Stomach (tissue), 4 donors: ENCODE data around the gene MTCL3.

Experiments used
- EP300 ChIP-seq: sonication (generic); formaldehyde crosslinking; IDR thresholded peaks from one replicate; pipeline ENCODE4 v1.6.1; 2017; ENCODE audit warnings: antibody characterized with exemption
- POLR2AphosphoS5 ChIP-seq, 3 donors: sonication (generic); formaldehyde crosslinking; IDR thresholded peaks; one replicate each; pipeline ENCODE4 v1.6.1; 2016; ENCODE audit warnings: antibody characterized with exemption in 3 of 3
- TF ChIP-seq, protein P1 (sequence below), 7 experiments: fragments of 450-650 bp in 4 of 7; fragments of 200-600 bp in 3 of 7; sonication (generic) in 3 of 7; IDR thresholded peaks; one replicate each; pipeline ENCODE4 v1.5.1; 2016 to 2019; ENCODE audit warnings: antibody characterized with exemption in 7 of 7, control low read depth in 2 of 7, mild to moderate bottlenecking in 1 of 7

DNA sequence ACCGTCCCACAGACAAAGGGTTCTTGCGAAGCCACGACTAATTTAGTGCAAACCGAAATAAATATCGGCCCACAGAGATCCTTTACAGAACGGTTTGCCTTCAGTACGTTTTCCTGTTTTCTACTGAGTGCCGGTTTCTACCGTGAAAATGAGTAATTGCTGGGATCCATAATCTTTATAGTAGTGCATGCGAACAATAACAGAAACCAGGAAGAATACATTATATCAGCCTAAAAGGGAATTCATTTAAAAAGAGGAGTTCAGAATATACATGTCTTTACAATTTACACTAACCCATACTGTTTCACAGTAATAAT lies 292 bp upstream of the MTCL3 start:
- TF ChIP-seq EP300 (no peak), POLR2AphosphoS5 (IDR thresholded peaks at IDR 0.05) (no peak)
- TF ChIP-seq, protein P1, sequence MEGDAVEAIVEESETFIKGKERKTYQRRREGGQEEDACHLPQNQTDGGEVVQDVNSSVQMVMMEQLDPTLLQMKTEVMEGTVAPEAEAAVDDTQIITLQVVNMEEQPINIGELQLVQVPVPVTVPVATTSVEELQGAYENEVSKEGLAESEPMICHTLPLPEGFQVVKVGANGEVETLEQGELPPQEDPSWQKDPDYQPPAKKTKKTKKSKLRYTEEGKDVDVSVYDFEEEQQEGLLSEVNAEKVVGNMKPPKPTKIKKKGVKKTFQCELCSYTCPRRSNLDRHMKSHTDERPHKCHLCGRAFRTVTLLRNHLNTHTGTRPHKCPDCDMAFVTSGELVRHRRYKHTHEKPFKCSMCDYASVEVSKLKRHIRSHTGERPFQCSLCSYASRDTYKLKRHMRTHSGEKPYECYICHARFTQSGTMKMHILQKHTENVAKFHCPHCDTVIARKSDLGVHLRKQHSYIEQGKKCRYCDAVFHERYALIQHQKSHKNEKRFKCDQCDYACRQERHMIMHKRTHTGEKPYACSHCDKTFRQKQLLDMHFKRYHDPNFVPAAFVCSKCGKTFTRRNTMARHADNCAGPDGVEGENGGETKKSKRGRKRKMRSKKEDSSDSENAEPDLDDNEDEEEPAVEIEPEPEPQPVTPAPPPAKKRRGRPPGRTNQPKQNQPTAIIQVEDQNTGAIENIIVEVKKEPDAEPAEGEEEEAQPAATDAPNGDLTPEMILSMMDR (IDR thresholded peaks at IDR 0.05) = no peak
